SK-N-MC (cell line): ENCODE data around the gene RNU7-1.

Source experiments
- EZH2 ChIP-seq: fragments of 200-600 bp; sonication (generic); IDR thresholded peaks from one replicate; pipeline ENCODE4 v1.6.1; 2017; ENCODE audit warnings: antibody characterized with exemption
- FOXP2 ChIP-seq: optimal IDR thresholded peaks from 2 replicates; pipeline ENCODE3; 2011; ENCODE audit warnings: mild to moderate bottlenecking, moderate library complexity; ENCODE audit not compliant: insufficient read depth; ENCODE audit errors: extremely low read length, control extremely low read depth
- POLR2AphosphoS5 ChIP-seq: IDR thresholded peaks from 2 replicates; pipeline ENCODE4 v1.6.1; 2012; ENCODE audit warnings: mild to moderate bottlenecking, low read depth, low read length, borderline replicate concordance

- TF ChIP-seq POLR2AphosphoS5 (no peak), EZH2 (no peak), FOXP2 (no peak)
Observed at GRCh38 chr12:6970096-6970527, 26.5 kb downstream of the RNU7-1 start.
